ENCODE measurements around the gene SLC16A12.

- TF ChIP-seq TAF1 (IDR thresholded peaks at IDR 0.05; ENCODE audit: low read depth, low read length) (no peak), POLR2A (IDR thresholded peaks at IDR 0.05; ENCODE audit: low read depth, low read length) (no peak), PAX5 (IDR thresholded peaks at IDR 0.05; ENCODE audit: insufficient read depth, low read length, severe bottlenecking) (no peak), POLR2AphosphoS5 (IDR thresholded peaks at IDR 0.05; ENCODE audit: low read depth, low read length) (no peak), POU2F2 (IDR thresholded peaks at IDR 0.05; ENCODE audit: low read depth, low read length) (no peak)
Measured at GRCh38 chr10:89536013-89536354, 590 bp upstream of the SLC16A12 start.
